Neutrophil (primary cell): Measurements from ENCODE around the gene DMAP1.

Experiments used
- H3K27ac ChIP-seq: fragments of 200-600 bp; sonication (generic); 2 replicates; pipeline ENCODE4 v1.5.1; 2016; ENCODE audit warnings: mild to moderate bottlenecking, moderate library complexity
- H3K27me3 ChIP-seq: fragments of 200-600 bp; sonication (generic); 2 replicates; pipeline ENCODE4 v1.6.0; 2016; ENCODE audit warnings: mild to moderate bottlenecking
- H3K36me3 ChIP-seq: fragments of 200-600 bp; sonication (generic); 2 replicates; pipeline ENCODE4 v1.5.1; 2017
- H3K4me1 ChIP-seq, 2 experiments: fragments of 200-600 bp in 1 of 2; sonication (generic) in 1 of 2; 1 replicate in 1 of 2; 2 replicates in 1 of 2; pipeline versions ENCODE4 v1.5.1 to v1.6.1; 2013 to 2016; ENCODE audit warnings: low read depth in 1 of 2, low read length in 1 of 2, mild to moderate bottlenecking in 1 of 2, moderate library complexity in 1 of 2; ENCODE audit not compliant: control insufficient read depth in 1 of 2, insufficient read depth in 1 of 2
- H3K4me3 ChIP-seq, 2 experiments: fragments of 200-600 bp in 1 of 2; sonication (generic) in 1 of 2; 1 replicate in 1 of 2; 2 replicates in 1 of 2; pipeline ENCODE4 v1.5.1; 2013 to 2016; ENCODE audit warnings: low read depth in 1 of 2, low read length in 1 of 2, mild to moderate bottlenecking in 1 of 2, moderate library complexity in 1 of 2
- H3K9me3 ChIP-seq: fragments of 200-600 bp; sonication (generic); 2 replicates; pipeline ENCODE4 v1.5.1; 2016
- TF ChIP-seq, protein P1 (sequence below): fragments of 200-600 bp; sonication (generic); IDR thresholded peaks from 2 replicates; pipeline ENCODE4 v1.5.1; 2016; ENCODE audit warnings: antibody characterized with exemption

DMAP1 gene

DNA sequence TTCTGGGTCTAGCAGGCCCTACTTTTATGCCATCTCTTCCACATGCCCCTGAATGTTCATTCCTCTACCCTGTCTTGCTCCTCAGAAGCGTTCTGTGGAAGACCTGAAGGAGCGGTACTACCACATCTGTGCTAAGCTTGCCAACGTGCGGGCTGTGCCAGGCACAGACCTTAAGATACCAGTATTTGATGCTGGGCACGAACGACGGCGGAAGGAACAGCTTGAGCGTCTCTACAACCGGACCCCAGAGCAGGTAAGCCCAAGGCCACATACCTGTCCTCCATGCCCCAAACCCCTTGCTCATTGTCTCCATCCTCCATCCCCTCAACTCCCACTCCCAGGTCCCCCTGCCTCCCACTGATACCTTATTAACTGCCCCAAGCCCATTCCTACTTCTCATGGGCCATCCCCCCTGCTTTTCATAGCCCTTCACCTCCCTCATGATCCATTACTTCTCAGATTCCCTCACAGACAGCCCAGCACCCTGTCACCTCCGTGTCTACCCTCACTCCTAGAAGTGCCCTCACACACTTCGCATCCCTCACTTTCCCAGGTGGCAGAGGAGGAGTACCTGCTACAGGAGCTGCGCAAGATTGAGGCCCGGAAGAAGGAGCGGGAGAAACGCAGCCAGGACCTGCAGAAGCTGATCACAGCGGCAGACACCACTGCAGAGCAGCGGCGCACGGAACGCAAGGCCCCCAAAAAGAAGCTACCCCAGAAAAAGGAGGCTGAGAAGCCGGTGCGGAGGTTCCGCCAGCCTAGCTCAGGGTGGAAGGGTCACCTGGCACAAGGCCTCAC, 5.4 kb downstream of the DMAP1 start:
- Histone ChIP-seq H3K27me3 (no peaks in the 10 kb centered on the region), H3K4me1 (peaks cover 3 to 5% of the 10 kb centered on the region in 2 experiments), H3K36me3 (peaks cover 60% of the 10 kb centered on the region), H3K9me3 (no peaks in the 10 kb centered on the region), H3K27ac (no peak overlapping the region), H3K4me3 (no peak overlapping the region)
- TF ChIP-seq, protein P1, sequence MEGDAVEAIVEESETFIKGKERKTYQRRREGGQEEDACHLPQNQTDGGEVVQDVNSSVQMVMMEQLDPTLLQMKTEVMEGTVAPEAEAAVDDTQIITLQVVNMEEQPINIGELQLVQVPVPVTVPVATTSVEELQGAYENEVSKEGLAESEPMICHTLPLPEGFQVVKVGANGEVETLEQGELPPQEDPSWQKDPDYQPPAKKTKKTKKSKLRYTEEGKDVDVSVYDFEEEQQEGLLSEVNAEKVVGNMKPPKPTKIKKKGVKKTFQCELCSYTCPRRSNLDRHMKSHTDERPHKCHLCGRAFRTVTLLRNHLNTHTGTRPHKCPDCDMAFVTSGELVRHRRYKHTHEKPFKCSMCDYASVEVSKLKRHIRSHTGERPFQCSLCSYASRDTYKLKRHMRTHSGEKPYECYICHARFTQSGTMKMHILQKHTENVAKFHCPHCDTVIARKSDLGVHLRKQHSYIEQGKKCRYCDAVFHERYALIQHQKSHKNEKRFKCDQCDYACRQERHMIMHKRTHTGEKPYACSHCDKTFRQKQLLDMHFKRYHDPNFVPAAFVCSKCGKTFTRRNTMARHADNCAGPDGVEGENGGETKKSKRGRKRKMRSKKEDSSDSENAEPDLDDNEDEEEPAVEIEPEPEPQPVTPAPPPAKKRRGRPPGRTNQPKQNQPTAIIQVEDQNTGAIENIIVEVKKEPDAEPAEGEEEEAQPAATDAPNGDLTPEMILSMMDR = no peak

DNA sequence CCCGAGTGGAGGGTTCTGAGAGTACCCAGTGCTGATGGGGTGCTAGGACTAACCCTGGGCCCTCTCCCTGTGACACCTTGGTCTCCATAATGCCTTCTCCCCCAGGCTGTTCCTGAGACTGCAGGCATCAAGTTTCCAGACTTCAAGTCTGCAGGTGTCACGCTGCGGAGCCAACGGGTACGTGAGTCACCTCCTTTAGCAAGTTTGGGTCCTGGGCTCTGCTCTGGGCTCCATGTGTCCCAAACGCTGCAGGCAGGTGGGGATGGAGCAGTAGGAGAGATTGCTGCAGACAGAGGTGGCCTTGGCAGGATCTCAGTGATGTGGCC, 6.0 kb downstream of the DMAP1 start:
- no peak overlapping the region for H3K27ac ChIP-seq
- no peaks in the 10 kb centered on the region for H3K4me1 ChIP-seq
- H3K9me3 ChIP-seq = no peaks in the 10 kb centered on the region
- TF ChIP-seq, protein P1 = no peak
- no peak overlapping the region for H3K4me3 ChIP-seq
- no peaks in the 10 kb centered on the region for H3K27me3 ChIP-seq
- peaks cover 60% of the 10 kb centered on the region for H3K36me3 ChIP-seq

DNA sequence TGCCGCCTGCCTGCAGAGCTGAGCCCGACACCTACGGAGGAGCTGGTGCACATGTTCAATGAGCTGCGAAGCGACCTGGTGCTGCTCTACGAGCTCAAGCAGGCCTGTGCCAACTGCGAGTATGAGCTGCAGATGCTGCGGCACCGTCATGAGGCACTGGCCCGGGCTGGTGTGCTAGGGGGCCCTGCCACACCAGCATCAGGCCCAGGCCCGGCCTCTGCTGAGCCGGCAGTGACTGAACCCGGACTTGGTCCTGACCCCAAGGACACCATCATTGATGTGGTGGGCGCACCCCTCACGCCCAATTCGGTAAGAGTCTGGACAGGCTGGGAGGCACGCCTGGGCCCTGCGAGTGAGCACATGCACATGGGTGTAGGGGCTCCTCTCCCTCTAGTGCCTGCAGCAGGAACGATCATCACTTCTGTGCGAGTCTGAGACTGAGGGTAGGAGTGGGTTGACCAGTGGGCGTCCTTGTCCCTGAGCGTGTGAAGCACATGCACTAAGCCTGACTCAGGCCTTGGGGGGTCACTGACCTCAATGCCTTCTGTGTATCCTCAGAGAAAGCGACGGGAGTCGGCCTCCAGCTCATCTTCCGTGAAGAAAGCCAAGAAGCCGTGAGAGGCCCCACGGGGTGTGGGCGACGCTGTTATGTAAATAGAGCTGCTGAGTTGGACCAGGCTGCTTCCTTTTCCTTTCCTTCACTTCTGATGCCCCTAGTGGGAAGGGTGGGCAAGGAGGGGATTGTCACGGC, 6.9 kb downstream of the DMAP1 start:
- H3K4me3 ChIP-seq = no peak overlapping the region
- no peak overlapping the region for H3K27ac ChIP-seq
- H3K36me3 ChIP-seq = peaks cover 52% of the 10 kb centered on the region
- H3K9me3 ChIP-seq = no peaks in the 10 kb centered on the region
- H3K4me1 ChIP-seq = no peaks in the 10 kb centered on the region
- TF ChIP-seq, protein P1 = no peak
- no peaks in the 10 kb centered on the region for H3K27me3 ChIP-seq

DNA sequence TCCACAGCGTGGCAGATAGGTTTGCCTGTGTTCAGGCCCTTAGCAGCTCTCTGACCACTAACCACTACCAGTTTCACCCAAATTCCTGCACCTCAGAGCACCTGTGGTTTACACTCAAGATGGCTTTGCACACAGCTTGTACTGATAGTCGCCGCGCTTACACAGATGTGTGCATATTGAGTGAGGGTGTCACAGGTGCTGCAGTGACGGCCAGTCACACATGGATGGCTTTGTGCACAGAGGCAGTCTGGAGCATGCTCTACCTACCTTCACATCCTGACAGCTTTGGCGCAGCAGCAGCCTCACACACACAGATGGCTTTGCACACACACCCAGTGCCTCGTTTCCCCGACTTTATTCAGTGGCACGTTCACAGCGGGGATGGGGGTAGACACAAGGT, 7.5 kb downstream of the DMAP1 start:
- H3K36me3 ChIP-seq = peaks cover 46% of the 10 kb centered on the region
- no peak overlapping the region for H3K4me3 ChIP-seq
- no peaks in the 10 kb centered on the region for H3K27me3 ChIP-seq
- H3K4me1 ChIP-seq = no peaks in the 10 kb centered on the region
- TF ChIP-seq, protein P1 = no peak
- no peaks in the 10 kb centered on the region for H3K9me3 ChIP-seq
- no peak overlapping the region for H3K27ac ChIP-seq

DNA sequence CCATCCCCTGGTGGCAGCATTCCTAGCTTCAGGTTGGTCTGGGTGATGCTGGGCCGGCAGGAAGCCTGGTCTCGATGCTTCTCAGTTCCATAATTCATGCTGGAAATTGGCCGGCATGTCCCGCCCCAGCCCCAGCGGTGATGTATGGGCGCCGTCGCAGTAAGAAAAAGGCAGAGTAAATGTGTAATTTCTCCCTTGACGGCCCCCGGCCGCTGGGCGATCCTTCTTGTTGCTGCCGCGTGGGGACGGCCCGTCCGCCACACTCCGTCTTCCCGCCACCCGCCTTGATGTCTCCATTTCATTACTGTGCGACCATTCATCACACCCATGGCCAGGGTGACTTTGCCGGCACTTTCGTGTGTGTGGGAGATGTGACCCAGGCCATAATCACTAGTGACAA, 8.5 kb downstream of the DMAP1 start:
- Histone ChIP-seq H3K27ac (no peak overlapping the region), H3K4me3 (no peak overlapping the region), H3K27me3 (no peaks in the 10 kb centered on the region), H3K36me3 (peaks cover 41% of the 10 kb centered on the region), H3K4me1 (peaks cover 1 to 6% of the 10 kb centered on the region in 2 experiments), H3K9me3 (no peaks in the 10 kb centered on the region)
- TF ChIP-seq, protein P1 = no peak
